Activated B cell treated with CpG ODN at 0.5 μM for 24 hours (primary cell): ENCODE data around the gene LRRC27. TPM values are rescaled to one million over a fixed set of nuclear protein-coding genes. Genes with fewer than 3 reads are reported as not detected.

ENCODE experiments used
- ATAC-seq: fragments of 200-7000 bp; cut with Tn5 transposase; one replicate; pipeline ENCODE4 v1.10.0; 2021; ENCODE audit warnings: low read depth, mild to moderate bottlenecking, moderate library complexity
- CTCF ChIA-PET: fragments of 350-600 bp; sonication (Branson Sonifier 250); formaldehyde crosslinking; loops from one replicate; lab custom pipeline; 2021; ENCODE audit warnings: antibody characterized with exemption; lab: Charles Lee
- POLR2A ChIA-PET: fragments of 350-600 bp; sonication (Branson Sonifier 250); formaldehyde crosslinking; loops from one replicate; lab custom pipeline; 2021; ENCODE audit warnings: antibody characterized with exemption; lab: Charles Lee
- DNase-seq: peaks from one replicate; pipeline ENCODE4 v3.0.0; 2022
- H3K27ac Mint-ChIP-seq: one replicate; pipeline ENCODE4 v1.8.0; 2020; ENCODE audit warnings: mixed read lengths
- H3K27me3 Mint-ChIP-seq: one replicate; pipeline ENCODE4 v1.8.0; 2021; ENCODE audit warnings: mixed read lengths
- H3K36me3 Mint-ChIP-seq: one replicate; pipeline ENCODE4 v1.8.0; 2021; ENCODE audit warnings: low read depth, mixed read lengths
- H3K4me1 Mint-ChIP-seq: one replicate; pipeline ENCODE4 v1.8.0; 2021; ENCODE audit warnings: mixed read lengths
- H3K4me3 Mint-ChIP-seq: one replicate; pipeline ENCODE4 v1.8.0; 2020; ENCODE audit warnings: mild to moderate bottlenecking, mixed read lengths
- H3K9me3 Mint-ChIP-seq: one replicate; pipeline ENCODE4 v1.8.0; 2020; ENCODE audit warnings: mixed read lengths
- intact Hi-C: fragments of 100-400 bp; cut with micrococcal nuclease; formaldehyde crosslinking; loops from one replicate; pipeline ENCODE4 v1.15.1; 2024
- total RNA-seq: library from RNA; stranded (reverse); gene quantifications from 2 replicates; pipeline ENCODE4 v1.2.3, GENCODE V29; 2022
- TF ChIP-seq, protein P1 (sequence below): fragments of 200-600 bp; IDR thresholded peaks from one replicate; pipeline ENCODE4 v1.8.0; 2022; ENCODE audit warnings: antibody characterized with exemption, mild to moderate bottlenecking

LRRC27 gene
- total RNA-seq, 1 donor from 2014 or later = 15.2 TPM

DNA sequence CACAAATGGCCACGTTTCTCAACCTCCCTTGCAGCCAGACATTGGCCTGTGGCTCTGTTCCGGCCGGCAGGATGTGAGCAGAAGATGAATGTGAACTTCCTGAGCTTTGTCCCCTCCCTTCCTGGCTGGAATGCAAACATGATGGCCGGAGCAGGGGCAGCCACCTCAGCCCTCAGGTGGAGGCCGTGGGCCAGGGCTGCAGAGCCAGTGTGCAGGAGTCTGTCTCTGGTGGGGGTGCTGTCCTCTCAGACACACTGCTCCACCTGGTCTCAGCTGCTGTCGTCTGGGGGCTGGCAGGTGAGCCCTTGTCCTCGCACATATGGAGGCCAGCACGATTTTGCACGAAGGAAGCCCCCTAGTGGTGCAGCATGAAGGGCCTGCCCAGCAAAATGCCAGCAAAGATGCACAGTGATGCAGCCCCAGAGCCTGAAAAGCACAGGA, 39.7 kb downstream of the LRRC27 start:
- Mint-ChIP-seq H3K27ac (no peak overlapping the region), H3K4me1 (no peaks in the 10 kb centered on the region), H3K27me3 (peaks cover 7% of the 10 kb centered on the region), H3K9me3 (no peaks in the 10 kb centered on the region), H3K4me3 (no peak overlapping the region), H3K36me3 (peaks cover 15% of the 10 kb centered on the region)
- TF ChIP-seq, protein P1, sequence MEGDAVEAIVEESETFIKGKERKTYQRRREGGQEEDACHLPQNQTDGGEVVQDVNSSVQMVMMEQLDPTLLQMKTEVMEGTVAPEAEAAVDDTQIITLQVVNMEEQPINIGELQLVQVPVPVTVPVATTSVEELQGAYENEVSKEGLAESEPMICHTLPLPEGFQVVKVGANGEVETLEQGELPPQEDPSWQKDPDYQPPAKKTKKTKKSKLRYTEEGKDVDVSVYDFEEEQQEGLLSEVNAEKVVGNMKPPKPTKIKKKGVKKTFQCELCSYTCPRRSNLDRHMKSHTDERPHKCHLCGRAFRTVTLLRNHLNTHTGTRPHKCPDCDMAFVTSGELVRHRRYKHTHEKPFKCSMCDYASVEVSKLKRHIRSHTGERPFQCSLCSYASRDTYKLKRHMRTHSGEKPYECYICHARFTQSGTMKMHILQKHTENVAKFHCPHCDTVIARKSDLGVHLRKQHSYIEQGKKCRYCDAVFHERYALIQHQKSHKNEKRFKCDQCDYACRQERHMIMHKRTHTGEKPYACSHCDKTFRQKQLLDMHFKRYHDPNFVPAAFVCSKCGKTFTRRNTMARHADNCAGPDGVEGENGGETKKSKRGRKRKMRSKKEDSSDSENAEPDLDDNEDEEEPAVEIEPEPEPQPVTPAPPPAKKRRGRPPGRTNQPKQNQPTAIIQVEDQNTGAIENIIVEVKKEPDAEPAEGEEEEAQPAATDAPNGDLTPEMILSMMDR = no peak
- DNase-seq (no peak), ATAC-seq (no peak)
- intact Hi-C loops = loop anchor here (5.0 kb wide), 1 partner anchor 149 kb away; no protein-coding TSS in a partner anchor
- CTCF ChIA-PET = no interaction called here
- POLR2A ChIA-PET = interaction anchor here (0.7 kb wide), 1 partner anchor 18 kb away, joined by 3 read pairs; no protein-coding TSS in a partner anchor

GRCh38 chr10:132372516-132373095, 40.6 kb downstream of the LRRC27 start:
- peaks cover 7% of the 10 kb centered on the region for H3K36me3 Mint-ChIP-seq
- DNase-seq (no peak), ATAC-seq (no peak)
- H3K27ac Mint-ChIP-seq = no peak overlapping the region
- H3K9me3 Mint-ChIP-seq = no peaks in the 10 kb centered on the region
- TF ChIP-seq, protein P1 = no peak
- H3K4me1 Mint-ChIP-seq = no peaks in the 10 kb centered on the region
- ChIA-PET CTCF (no interaction called here), POLR2A (interaction anchor here (0.7 kb wide), 1 partner anchor 17 kb away, joined by 3 read pairs; no protein-coding TSS in a partner anchor)
- peaks cover 7% of the 10 kb centered on the region for H3K27me3 Mint-ChIP-seq
- H3K4me3 Mint-ChIP-seq = no peak overlapping the region
- intact Hi-C loops = loop anchor here (5.0 kb wide), 1 partner anchor 150 kb away; no protein-coding TSS in a partner anchor

GRCh38 chr10:132373241-132373955, 41.4 kb downstream of the LRRC27 start:
- CTCF ChIA-PET = no interaction called here
- no peak overlapping the region for H3K27ac Mint-ChIP-seq
- no peak overlapping the region for H3K4me3 Mint-ChIP-seq

GRCh38 chr10:132374176-132374575, 42.2 kb downstream of the LRRC27 start:
- Mint-ChIP-seq H3K4me1 (no peaks in the 10 kb centered on the region), H3K4me3 (no peak overlapping the region), H3K27me3 (peaks cover 7% of the 10 kb centered on the region), H3K36me3 (no peaks in the 10 kb centered on the region), H3K9me3 (no peaks in the 10 kb centered on the region), H3K27ac (no peak overlapping the region)
- ATAC-seq (no peak), DNase-seq (no peak)
- ChIA-PET CTCF (no interaction called here), POLR2A (no interaction called here)
- TF ChIP-seq, protein P1 = no peak
- intact Hi-C loops = loop anchor here (5.0 kb wide), 1 partner anchor 152 kb away; no protein-coding TSS in a partner anchor

More at GRCh38 chr10:132373241-132373955, 41.4 kb downstream of the LRRC27 start:
- no peaks in the 10 kb centered on the region for H3K9me3 Mint-ChIP-seq
- intact Hi-C loops = loop anchor here (5.0 kb wide), 1 partner anchor 151 kb away; no protein-coding TSS in a partner anchor
- ATAC-seq (no peak), DNase-seq (no peak)
- peaks cover 4% of the 10 kb centered on the region for H3K36me3 Mint-ChIP-seq
- H3K27me3 Mint-ChIP-seq = peaks cover 7% of the 10 kb centered on the region
- no peaks in the 10 kb centered on the region for H3K4me1 Mint-ChIP-seq
- POLR2A ChIA-PET = no interaction called here
- TF ChIP-seq, protein P1 = no peak

GRCh38 chr10:132374612-132375011, 42.6 kb downstream of the LRRC27 start:
- TF ChIP-seq, protein P1 = no peak
- Mint-ChIP-seq H3K36me3 (no peaks in the 10 kb centered on the region), H3K4me1 (no peaks in the 10 kb centered on the region), H3K4me3 (no peak overlapping the region), H3K27me3 (peaks cover 7% of the 10 kb centered on the region), H3K27ac (no peak overlapping the region), H3K9me3 (no peaks in the 10 kb centered on the region)
- intact Hi-C loops = loop anchor here (5.0 kb wide), 1 partner anchor 152 kb away; no protein-coding TSS in a partner anchor
- ChIA-PET CTCF (no interaction called here), POLR2A (no interaction called here)
- ATAC-seq = no peak
- DNase-seq = no peak
